Neuronal stem cell (in vitro differentiated cells): ENCODE data around the gene NPAS3.

Experiments used
- DNase-seq: peaks from one replicate; pipeline ENCODE4 v3.0.0-alpha.2; 2013; ENCODE audit warnings: low spot score
- H2AFZ ChIP-seq: one replicate; pipeline ENCODE4 v1.6.1; 2013; ENCODE audit warnings: mild to moderate bottlenecking, low read length, inconsistent platforms
- H2AK5ac ChIP-seq: 2 replicates; pipeline ENCODE4 v1.6.1; 2013; ENCODE audit warnings: low read depth, mild to moderate bottlenecking, inconsistent platforms, low read length, moderate library complexity, mixed read lengths
- H2BK120ac ChIP-seq: 2 replicates; pipeline ENCODE4 v1.6.1; 2013; ENCODE audit warnings: low read depth, mild to moderate bottlenecking, inconsistent platforms, low read length, moderate library complexity, mixed read lengths
- H2BK12ac ChIP-seq: one replicate; pipeline ENCODE4 v1.6.1; 2013; ENCODE audit warnings: low read length, inconsistent platforms
- H2BK15ac ChIP-seq: 2 replicates; pipeline ENCODE4 v1.6.1; 2013; ENCODE audit warnings: mild to moderate bottlenecking, low read length, inconsistent platforms, mixed read lengths
- H2BK5ac ChIP-seq: one replicate; pipeline ENCODE4 v1.6.1; 2013; ENCODE audit warnings: inconsistent platforms, mild to moderate bottlenecking, low read length, moderate library complexity
- H3K14ac ChIP-seq: one replicate; pipeline ENCODE4 v1.6.1; 2013; ENCODE audit warnings: low read length, inconsistent platforms
- H3K18ac ChIP-seq: 2 replicates; pipeline ENCODE4 v1.6.1; 2013; ENCODE audit warnings: low read length, inconsistent platforms
- H3K23ac ChIP-seq: 2 replicates; pipeline ENCODE4 v1.6.1; 2013; ENCODE audit warnings: low read depth, mild to moderate bottlenecking, mixed read lengths, low read length, inconsistent platforms; ENCODE audit not compliant: poor library complexity
- H3K27ac ChIP-seq: replicated peaks from 3 replicates; pipeline ENCODE4 v1.5.1; 2013; ENCODE audit warnings: low read length, inconsistent platforms
- H3K27me3 ChIP-seq, 3 experiments: 2 replicates each; pipeline ENCODE4 v1.6.1; 2013; ENCODE audit warnings: low read length in 3 of 3, mild to moderate bottlenecking in 2 of 3, inconsistent platforms in 1 of 3, low read depth in 1 of 3, mixed read lengths in 1 of 3, moderate library complexity in 1 of 3; ENCODE audit not compliant: control insufficient read depth in 3 of 3, insufficient read depth in 3 of 3
- H3K36me3 ChIP-seq, 2 donors: replicated peaks in 1 of 2; 2 replicates each; pipeline ENCODE4 v1.6.1; 2013; ENCODE audit warnings: low read length in 2 of 2; ENCODE audit not compliant: control insufficient read depth in 2 of 2, insufficient read depth in 2 of 2
- H3K4ac ChIP-seq: 2 replicates; pipeline ENCODE4 v1.6.1; 2013; ENCODE audit warnings: inconsistent platforms, mild to moderate bottlenecking, low read length, moderate library complexity
- H3K4me1 ChIP-seq, 2 donors: 1 replicate in 1 of 2; 2 replicates in 1 of 2; pipeline ENCODE4 v1.6.1; 2013; ENCODE audit warnings: low read length in 2 of 2, low read depth in 1 of 2; ENCODE audit not compliant: control insufficient read depth in 2 of 2, insufficient read depth in 1 of 2
- H3K4me2 ChIP-seq: one replicate; pipeline ENCODE4 v1.6.1; 2013; ENCODE audit warnings: mild to moderate bottlenecking, low read length, inconsistent platforms; ENCODE audit not compliant: insufficient read depth, poor library complexity, severe bottlenecking
- H3K4me3 ChIP-seq, 2 donors: 2 replicates each; pipeline ENCODE4 v1.5.1; 2013; ENCODE audit warnings: low read length in 2 of 2, mild to moderate bottlenecking in 2 of 2, inconsistent platforms in 1 of 2, moderate library complexity in 1 of 2
- H3K79me1 ChIP-seq: one replicate; pipeline ENCODE4 v1.6.1; 2013; ENCODE audit warnings: low read depth, mild to moderate bottlenecking, inconsistent platforms, low read length, moderate library complexity
- H3K9ac ChIP-seq: one replicate; pipeline ENCODE4 v1.6.1; 2013; ENCODE audit warnings: mild to moderate bottlenecking, low read depth, low read length, inconsistent platforms; ENCODE audit not compliant: poor library complexity
- H3K9me3 ChIP-seq, 2 donors: replicated peaks in 1 of 2; 2 replicates each; pipeline versions ENCODE3 to v1.6.1; 2013; ENCODE audit warnings: low read length in 2 of 2, mild to moderate bottlenecking in 2 of 2, inconsistent platforms in 1 of 2, low read depth in 1 of 2, mixed read lengths in 1 of 2, moderate library complexity in 1 of 2; ENCODE audit not compliant: control insufficient read depth in 2 of 2, insufficient read depth in 1 of 2
- H4K8ac ChIP-seq: one replicate; pipeline ENCODE4 v1.6.1; 2013; ENCODE audit warnings: low read depth, mild to moderate bottlenecking, inconsistent platforms, low read length, moderate library complexity
- H4K91ac ChIP-seq: one replicate; pipeline ENCODE4 v1.6.1; 2013; ENCODE audit warnings: low read length, low read depth, mild to moderate bottlenecking, inconsistent platforms; ENCODE audit not compliant: poor library complexity
- WGBS, 2 donors: extraction: QIAGEN DNeasy Blood & Tissue Kit; methylation state at CpG; one replicate each; pipeline ENCODE4 v1.1.7; 2013; ENCODE audit warnings: missing lambda C conversion rate in 2 of 2, mixed read lengths in 1 of 2; ENCODE audit not compliant: insufficient read length in 2 of 2, insufficient replicate concordance in 1 of 2; ENCODE audit errors: extremely low coverage in 2 of 2; 5-methylcytosine and 5-hydroxymethylcytosine counted together

Gene NPAS3

GRCh38 chr14:33568935-33569579 is 630.4 kb downstream of the NPAS3 start:
- Histone ChIP-seq H3K14ac (no peak overlapping the region), H3K9ac (no peak overlapping the region), H2BK12ac (no peak overlapping the region), H2AFZ (no peak overlapping the region), H3K27ac (no peak overlapping the region), H3K4ac (no peak overlapping the region), H3K79me1 (no peaks in the 10 kb centered on the region), H3K9me3 (no peaks in the 10 kb centered on the region), H3K23ac (no peak overlapping the region), H2BK5ac (no peak overlapping the region), H3K4me2 (no peak overlapping the region), H3K4me1 (peaks cover 9 to 39% of the 10 kb centered on the region in 2 donors), H4K91ac (no peak overlapping the region), H2BK15ac (no peak overlapping the region), H2AK5ac (no peak overlapping the region), H3K4me3 (no peak overlapping the region), H3K18ac (no peak overlapping the region), H3K36me3 (no peaks in the 10 kb centered on the region), H3K27me3 (no peaks in the 10 kb centered on the region), H2BK120ac (no peak overlapping the region), H4K8ac (no peak overlapping the region)
- WGBS, 2 donors = no CpG with 5 or more reads among the region's 3 CpGs
- no peak for DNase-seq

DNA sequence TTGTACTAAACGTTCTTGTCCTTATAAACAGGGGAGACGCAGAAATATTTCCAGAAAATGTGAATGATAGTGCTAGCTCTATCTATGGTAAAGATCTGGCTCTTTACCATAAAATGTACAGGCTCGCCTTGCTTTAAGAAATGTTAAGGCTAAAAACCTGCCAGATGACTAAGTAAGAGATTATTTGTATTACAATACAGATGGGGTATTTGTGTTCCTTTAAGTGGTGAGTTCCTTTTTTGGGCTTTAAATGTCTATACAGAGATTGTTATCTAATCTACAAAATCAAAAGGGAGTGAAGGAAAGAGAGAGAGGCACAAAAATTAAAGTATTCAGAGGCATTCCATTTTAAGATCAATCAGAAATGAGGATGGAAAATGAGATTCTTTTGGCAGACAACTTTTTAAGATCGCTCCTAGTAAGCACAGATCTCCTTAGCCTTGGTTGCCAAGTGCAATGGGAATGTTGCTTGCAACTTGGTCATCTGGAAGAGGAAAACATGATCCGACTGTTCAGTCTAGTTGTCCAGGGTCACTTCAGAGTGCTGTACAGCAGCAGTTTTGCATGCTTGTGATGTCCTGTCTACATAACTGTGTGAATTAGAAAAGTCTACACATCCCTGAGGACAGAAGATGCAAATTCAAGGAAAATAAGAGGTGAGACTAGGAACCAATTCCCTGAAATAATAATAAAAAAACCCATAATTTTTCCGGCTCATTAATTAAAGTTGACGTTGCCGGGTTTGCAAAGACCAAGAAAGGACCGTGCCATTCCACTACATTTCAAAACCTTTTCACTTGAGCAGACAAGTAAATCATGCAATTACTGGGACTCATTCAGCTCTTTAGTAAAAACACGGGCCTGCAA is 631.4 kb downstream of the NPAS3 start:
- H2BK12ac ChIP-seq = no peak overlapping the region
- no peak overlapping the region for H3K14ac ChIP-seq
- no peak overlapping the region for H3K27ac ChIP-seq
- no peak overlapping the region for H2BK120ac ChIP-seq
- no peak overlapping the region for H3K23ac ChIP-seq
- no peak overlapping the region for H3K18ac ChIP-seq
- peaks cover 5 to 33% of the 10 kb centered on the region in 2 donors for H3K4me1 ChIP-seq
- no peaks in the 10 kb centered on the region for H3K36me3 ChIP-seq
- H2AK5ac ChIP-seq = no peak overlapping the region
- H3K9ac ChIP-seq = no peak overlapping the region
- no peak for DNase-seq
- H3K4me3 ChIP-seq = no peak overlapping the region
- H2BK15ac ChIP-seq = no peak overlapping the region
- no peak overlapping the region for H4K8ac ChIP-seq
- H4K91ac ChIP-seq = no peak overlapping the region
- H2AFZ ChIP-seq = no peak overlapping the region
- no peaks in the 10 kb centered on the region for H3K27me3 ChIP-seq
- no peak overlapping the region for H3K4me2 ChIP-seq
- H2BK5ac ChIP-seq = no peak overlapping the region
- no CpG with 5 or more reads among the region's 10 CpGs for WGBS, 2 donors
- no peak overlapping the region for H3K4ac ChIP-seq
- H3K79me1 ChIP-seq = no peaks in the 10 kb centered on the region
- H3K9me3 ChIP-seq = no peaks in the 10 kb centered on the region

DNA sequence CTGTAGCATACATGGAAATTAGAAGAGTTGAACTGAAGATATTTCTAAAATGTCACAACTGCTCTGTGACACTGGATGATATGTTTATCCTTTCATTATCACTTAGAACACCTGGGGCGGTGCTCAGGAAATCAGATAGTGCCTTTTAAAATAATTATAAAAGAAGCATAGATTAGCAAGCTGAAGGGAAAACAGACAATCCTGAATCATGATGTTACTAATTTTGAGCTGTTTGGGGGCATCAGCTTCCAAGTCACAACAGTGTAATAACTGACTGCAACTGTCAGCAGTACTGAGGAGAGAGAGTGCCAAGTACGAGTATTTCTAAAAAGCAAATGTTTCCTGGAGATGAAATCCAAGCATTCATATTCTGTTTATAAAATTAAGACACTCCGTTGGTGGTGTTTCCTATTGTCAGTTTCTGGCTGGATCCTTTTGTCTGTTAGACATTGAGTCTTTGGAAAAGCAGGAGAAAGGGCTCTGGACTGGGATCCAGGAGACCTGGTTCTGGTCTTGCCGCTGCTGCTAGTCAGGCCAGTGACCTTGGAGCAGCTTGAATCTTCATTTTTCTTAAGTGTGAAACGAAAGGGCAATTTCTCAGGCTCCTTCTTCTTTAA is 632.1 kb downstream of the NPAS3 start:
- Histone ChIP-seq H2BK5ac (no peak overlapping the region), H2AK5ac (no peak overlapping the region), H3K18ac (no peak overlapping the region), H3K4ac (no peak overlapping the region), H3K27ac (no peak overlapping the region), H3K9ac (no peak overlapping the region), H3K14ac (no peak overlapping the region), H4K8ac (no peak overlapping the region), H2BK15ac (no peak overlapping the region), H3K79me1 (no peaks in the 10 kb centered on the region), H2BK12ac (no peak overlapping the region), H3K4me1 (peaks cover 5 to 32% of the 10 kb centered on the region in 2 donors), H3K4me3 (no peak overlapping the region), H3K4me2 (no peak overlapping the region), H3K36me3 (no peaks in the 10 kb centered on the region), H3K9me3 (no peaks in the 10 kb centered on the region), H2BK120ac (no peak overlapping the region), H3K27me3 (no peaks in the 10 kb centered on the region), H3K23ac (no peak overlapping the region), H4K91ac (no peak overlapping the region), H2AFZ (no peak overlapping the region)
- WGBS, 2 donors = no CpG with 5 or more reads among the region's 5 CpGs
- DNase-seq = no peak

DNA sequence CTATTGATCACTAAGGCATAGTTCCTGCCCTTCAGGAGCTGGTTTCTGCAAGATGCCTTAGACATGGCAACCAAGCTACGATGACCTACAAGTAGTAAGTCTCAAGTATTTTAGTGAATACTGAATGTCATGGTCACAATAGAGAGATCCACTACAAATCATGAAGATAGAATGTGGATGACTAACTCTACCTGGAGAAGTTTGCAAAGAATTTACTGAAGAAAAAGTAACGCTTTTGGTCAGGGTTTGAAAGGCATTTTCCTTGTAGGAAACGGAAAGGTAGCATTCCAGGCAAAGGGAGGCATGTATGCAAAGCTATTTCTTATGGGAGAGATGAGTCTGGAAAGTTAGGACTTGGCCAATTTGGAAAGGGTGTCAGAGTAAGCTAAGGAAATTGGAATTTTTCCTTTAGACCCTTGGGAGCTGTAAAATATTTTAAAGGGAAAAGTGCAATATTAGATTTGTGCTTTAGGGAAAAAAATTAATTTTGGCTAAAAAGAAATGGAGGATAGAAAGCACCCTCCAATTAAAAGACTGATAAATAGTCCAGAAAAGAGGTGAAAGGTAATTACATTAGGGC is 634.7 kb downstream of the NPAS3 start:
- Histone ChIP-seq H2AK5ac (no peak overlapping the region), H3K79me1 (no peaks in the 10 kb centered on the region), H3K27ac (no peak overlapping the region), H4K91ac (no peak overlapping the region), H3K9ac (no peak overlapping the region), H2BK120ac (no peak overlapping the region), H2BK5ac (no peak overlapping the region), H2BK12ac (no peak overlapping the region), H3K23ac (no peak overlapping the region), H2AFZ (no peak overlapping the region), H3K4me2 (no peak overlapping the region), H3K4me3 (no peak overlapping the region), H3K14ac (no peak overlapping the region), H3K36me3 (peaks cover 0 to 9% of the 10 kb centered on the region in 2 donors), H3K27me3 (no peaks in the 10 kb centered on the region), H3K4me1 (peaks cover 3 to 16% of the 10 kb centered on the region in 2 donors), H2BK15ac (no peak overlapping the region), H4K8ac (no peak overlapping the region), H3K18ac (no peak overlapping the region), H3K4ac (no peak overlapping the region), H3K9me3 (no peaks in the 10 kb centered on the region)
- DNase-seq = no peak
- WGBS, 2 donors = no CpG with 5 or more reads among the region's 3 CpGs
